ENCODE data around the gene ACSS2.
"Not testable (repeated sequence)": the region's sequence is repeated elsewhere in the genome, so short reads cannot be mapped to it uniquely, and the experiment has no call there.

Gene ACSS2

GRCh38 chr20:34891166-34892062, 15.0 kb downstream of the ACSS2 start:
- no peak for DNase-seq (ENCODE audit: low read depth)
- H3K4me3 ChIP-seq (ENCODE audit: low read depth, low read length), result no peak overlapping the region
- TF ChIP-seq CTCF (IDR thresholded peaks at IDR 0.05; ENCODE audit: control insufficient read depth, extremely low read depth, insufficient read depth), result no peak

GRCh38 chr20:34892671-34893070, 16.3 kb downstream of the ACSS2 start:
- DNase-seq (ENCODE audit: low read depth), result no peak
- no peak for TF ChIP-seq CTCF (IDR thresholded peaks at IDR 0.05; ENCODE audit: control insufficient read depth, extremely low read depth, insufficient read depth)
- no peak overlapping the region for H3K4me3 ChIP-seq (ENCODE audit: low read depth, low read length)

- no peak for TF ChIP-seq CTCF (IDR thresholded peaks at IDR 0.05; ENCODE audit: control insufficient read depth, extremely low read depth, insufficient read depth)
- no peak overlapping the region for H3K4me3 ChIP-seq (ENCODE audit: low read depth, low read length)
- no peak for DNase-seq (ENCODE audit: low read depth)
Observed at GRCh38 chr20:34894723-34895122, 18.3 kb downstream of the ACSS2 start.

- no peak for TF ChIP-seq CTCF (IDR thresholded peaks at IDR 0.05; ENCODE audit: control insufficient read depth, extremely low read depth, insufficient read depth)
- H3K4me3 ChIP-seq (ENCODE audit: low read depth, low read length), result no peak overlapping the region
- DNase-seq (ENCODE audit: low read depth), result no peak
Observed at GRCh38 chr20:34895465-34895864, 19.1 kb downstream of the ACSS2 start.

GRCh38 chr20:34896086-34896621, 19.7 kb downstream of the ACSS2 start:
- DNase-seq (ENCODE audit: low read depth), result no peak
- no peak for TF ChIP-seq CTCF (IDR thresholded peaks at IDR 0.05; ENCODE audit: control insufficient read depth, extremely low read depth, insufficient read depth)
- H3K4me3 ChIP-seq (ENCODE audit: low read depth, low read length), result no peak overlapping the region

GRCh38 chr20:34898129-34898528, 21.7 kb downstream of the ACSS2 start:
- not testable (repeated sequence) for H3K4me3 ChIP-seq (ENCODE audit: low read depth, low read length); DNase-seq (ENCODE audit: low read depth)

- not testable (repeated sequence) for DNase-seq (ENCODE audit: low read depth)
Observed at GRCh38 chr20:34898731-34899130, 22.3 kb downstream of the ACSS2 start.

GRCh38 chr20:34904202-34904621, 27.8 kb downstream of the ACSS2 start:
- no peak overlapping the region for H3K4me3 ChIP-seq (ENCODE audit: low read depth, low read length)
- TF ChIP-seq CTCF (IDR thresholded peaks at IDR 0.05; ENCODE audit: control insufficient read depth, extremely low read depth, insufficient read depth), result no peak
- no peak for DNase-seq (ENCODE audit: low read depth)

More at GRCh38 chr20:34898731-34899130, 22.3 kb downstream of the ACSS2 start:
- H3K4me3 ChIP-seq (ENCODE audit: low read depth, low read length), result not testable (repeated sequence)
